Activated CD4-positive, alpha-beta T cell treated with anti-CD3 and anti-CD28 coated beads, Interleukin-2, Interleukin-4, amounts not matched to agents 100 ng/mL and 50 ng/mL, durations not matched to agents 16 hours and 8 hours (primary cell): Measurements from ENCODE around the gene RNASE8.

Source experiments
- DNase-seq: peaks from one replicate; pipeline ENCODE4 v3.0.0-alpha.2; 2020; ENCODE audit warnings: low spot score

RNASE8 gene

DNA sequence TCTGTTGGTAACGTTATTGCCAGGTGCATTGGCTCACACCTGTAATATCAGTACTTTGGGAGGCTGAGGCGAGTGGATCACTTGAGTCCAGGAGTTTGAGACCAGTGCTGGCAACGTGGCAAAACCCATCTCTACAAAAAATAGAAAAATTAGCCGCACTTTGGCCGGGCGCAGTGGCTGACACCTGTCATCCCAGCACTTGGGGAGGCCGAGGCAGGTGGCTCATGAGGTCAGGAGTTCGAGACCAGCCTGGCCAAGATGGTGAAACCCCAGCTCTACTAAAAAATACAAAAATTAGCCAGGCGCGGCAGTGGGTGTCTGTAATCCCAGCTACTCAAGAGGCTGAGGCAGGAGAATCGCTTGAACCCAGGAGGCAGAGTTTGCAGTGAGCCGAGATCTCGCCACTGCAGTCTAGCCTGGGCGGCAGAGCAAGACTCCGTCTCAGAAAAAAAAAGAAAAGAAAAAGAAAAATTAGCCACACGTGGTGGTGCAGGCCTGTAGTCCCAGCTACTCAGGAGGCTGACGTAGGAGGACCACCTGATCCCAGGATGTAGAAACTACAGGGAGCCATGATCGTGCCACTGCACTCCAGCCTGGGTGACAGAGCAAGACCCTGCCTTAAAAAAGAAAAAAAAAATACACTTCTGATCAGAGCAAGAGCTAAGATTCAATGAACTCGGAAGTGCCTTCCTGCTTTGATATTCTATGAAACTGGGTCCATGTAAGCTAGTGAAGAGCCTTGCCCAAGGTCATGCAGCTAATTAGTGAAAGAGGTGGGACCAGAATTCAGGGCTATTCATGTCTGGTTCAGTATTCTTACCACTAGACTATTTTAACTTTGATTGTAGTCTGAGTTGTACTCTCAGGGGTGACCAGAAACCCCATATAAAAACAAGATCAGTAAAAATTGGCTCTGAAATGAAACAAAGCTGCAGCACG is 4.2 kb upstream of the RNASE8 start:
- DNase-seq = no peak

DNA sequence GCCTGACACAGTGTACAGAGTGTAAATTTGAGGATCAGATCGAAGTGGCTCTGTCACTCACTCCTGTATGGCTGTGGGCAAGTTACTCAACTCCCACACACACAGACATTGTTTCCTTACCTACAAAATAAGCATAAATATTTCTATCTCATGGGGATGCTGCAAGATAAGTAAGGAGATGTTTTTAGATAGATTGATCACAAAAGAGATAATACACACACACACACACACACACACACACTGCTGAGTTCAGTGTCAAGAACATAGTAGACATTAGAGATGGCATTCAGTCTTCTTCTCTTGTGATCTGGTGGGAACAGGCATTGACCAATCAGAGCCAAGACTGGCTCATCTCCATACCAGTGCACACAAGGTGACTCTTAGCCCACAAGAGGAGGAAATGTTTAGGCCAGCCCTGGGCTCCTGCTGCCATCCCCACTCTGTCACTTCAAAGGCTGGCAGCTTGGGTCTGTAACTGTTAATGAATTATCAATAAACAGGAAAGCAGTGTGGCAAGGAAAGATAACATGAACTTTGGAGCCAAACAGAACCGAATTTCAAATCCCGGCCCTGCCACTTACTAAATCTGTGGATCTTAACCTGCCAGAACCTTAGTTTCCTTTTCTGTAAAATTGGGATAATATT is 3.4 kb upstream of the RNASE8 start:
- peak; percentile 13 for DNase-seq

DNA sequence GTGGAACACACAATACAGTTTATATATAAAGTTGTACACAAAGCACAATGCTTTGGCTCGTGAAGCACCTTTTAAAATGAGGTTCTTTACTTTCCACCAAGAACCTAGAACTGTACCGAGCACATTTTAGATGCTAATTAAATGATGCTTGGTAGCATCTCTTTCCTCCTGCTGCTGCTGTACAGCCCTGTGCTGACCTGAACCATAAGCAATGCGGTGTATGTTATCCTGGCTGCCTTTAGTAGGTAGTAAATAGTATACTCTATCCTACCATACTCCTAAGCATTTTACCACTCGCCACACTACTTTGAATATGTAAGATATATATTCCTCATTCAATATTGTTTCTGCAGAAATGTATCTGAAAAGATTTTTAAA is 2.9 kb upstream of the RNASE8 start:
- DNase-seq = no peak

DNA sequence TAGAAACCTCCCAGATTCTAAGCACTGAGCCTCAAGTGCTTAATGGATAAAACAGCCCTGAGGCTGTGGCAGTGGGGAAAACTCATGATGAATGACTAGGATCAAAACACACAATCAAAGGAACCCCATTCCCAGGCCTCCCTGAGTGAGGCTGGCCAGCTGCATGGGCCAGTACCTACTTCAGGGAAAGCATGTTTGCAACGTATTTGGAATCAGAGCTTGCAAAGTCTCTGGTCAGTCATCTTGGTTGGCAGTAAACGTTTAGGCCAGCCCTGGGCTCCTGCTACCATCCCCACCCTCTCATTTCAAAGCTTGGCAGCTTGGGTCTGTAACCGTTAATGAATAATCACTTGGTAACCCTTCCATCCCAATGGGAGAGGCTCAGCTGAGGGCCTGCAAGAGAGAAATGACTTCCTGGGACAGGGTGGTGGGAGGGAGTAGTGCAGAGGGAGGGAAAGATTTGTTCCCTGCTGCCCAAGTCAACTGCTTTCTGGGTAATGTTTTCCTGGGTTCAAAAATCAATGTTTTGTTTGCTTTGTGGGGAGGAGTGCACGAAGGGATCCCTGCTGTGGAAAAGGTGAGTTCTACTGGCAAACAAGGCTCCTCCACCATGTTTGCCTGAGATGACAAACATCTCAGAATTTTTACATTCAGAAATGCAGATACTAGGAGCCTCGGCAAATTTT is 2.0 kb upstream of the RNASE8 start:
- DNase-seq = no peak

DNA sequence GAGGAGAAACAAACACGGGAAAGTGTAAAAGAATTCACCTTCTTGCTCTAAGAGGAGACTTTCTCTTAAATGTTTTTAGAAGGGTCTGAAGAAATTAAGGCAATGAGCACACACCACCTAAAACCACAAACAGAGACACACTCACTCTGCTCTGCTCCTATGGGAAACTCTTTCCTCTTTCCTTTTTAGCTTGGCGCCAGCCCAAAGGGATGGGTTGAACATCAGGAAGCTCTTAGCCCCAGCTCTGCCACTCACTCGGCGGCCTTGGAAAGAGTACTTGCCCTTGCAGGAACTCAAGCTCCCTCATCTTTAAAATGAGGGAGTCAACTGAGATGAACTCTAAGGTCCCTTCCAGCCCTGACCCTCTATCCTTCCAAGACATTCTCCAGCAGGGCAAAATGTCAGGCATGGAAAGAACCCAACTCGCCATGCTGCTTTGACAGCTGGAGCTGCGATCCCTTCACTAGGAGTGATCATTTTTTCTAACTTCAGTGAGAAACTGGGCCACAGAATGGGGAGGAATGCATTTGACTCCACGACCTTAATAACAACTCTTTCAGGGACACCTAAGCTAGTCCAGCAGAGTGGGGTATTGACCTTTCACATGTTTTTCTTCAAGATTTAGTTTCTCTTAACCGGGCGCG is 980 bp upstream of the RNASE8 start:
- DNase-seq = no peak

DNA sequence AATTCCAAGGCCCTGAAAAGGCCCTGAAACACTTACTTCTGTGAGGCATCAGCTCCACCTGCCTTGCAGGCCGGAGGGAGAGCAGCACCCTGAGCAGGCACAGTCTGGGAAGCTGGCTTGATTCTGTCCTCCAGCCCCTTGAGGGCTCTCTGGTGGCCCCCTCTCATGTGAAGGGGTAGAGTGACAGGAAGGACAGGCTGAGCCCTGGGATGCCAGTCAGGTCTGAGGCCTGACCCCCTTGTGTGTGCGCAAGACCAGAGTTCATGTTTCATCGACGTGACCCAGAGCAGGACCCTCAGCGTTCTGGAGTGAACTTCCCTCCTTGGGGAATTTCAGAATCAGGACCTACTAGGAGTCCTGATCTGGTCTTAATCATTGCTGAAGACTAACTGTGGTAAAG is 1.3 kb downstream of the RNASE8 start:
- DNase-seq = no peak

DNA sequence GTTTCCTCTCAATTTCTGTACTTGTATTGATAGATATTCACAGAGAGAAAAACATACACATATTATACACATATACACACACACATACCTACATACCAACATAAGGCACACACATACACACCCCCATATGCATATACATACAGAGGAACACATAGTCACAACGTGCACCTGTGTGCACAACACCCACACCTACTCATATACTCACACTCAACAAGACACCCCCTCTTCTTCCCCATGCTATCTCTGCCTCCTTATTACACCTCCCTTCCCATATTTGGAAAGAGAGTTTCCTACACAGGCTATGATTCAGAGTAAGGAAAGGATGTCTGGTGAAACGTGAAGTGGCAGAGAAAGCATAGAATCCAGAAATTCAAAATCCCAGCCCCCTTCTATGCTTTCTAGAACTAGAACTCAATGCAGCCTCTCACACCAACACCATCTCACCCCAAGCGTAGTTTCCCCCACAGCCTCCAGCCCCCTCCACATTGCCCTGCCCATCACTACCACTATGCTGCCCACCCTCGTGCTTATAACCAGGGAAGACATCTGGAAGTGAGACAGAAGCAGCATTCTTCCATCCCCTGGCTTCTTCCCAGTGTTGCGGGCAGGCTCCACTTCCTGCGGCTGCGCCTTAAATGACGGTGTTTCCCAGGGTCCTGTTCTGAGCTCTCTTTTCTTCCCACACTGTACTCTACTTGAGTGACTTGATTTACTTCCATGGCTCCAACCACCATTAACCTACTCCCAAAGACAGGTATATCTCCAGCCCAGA is 2.4 kb downstream of the RNASE8 start:
- no peak for DNase-seq

DNA sequence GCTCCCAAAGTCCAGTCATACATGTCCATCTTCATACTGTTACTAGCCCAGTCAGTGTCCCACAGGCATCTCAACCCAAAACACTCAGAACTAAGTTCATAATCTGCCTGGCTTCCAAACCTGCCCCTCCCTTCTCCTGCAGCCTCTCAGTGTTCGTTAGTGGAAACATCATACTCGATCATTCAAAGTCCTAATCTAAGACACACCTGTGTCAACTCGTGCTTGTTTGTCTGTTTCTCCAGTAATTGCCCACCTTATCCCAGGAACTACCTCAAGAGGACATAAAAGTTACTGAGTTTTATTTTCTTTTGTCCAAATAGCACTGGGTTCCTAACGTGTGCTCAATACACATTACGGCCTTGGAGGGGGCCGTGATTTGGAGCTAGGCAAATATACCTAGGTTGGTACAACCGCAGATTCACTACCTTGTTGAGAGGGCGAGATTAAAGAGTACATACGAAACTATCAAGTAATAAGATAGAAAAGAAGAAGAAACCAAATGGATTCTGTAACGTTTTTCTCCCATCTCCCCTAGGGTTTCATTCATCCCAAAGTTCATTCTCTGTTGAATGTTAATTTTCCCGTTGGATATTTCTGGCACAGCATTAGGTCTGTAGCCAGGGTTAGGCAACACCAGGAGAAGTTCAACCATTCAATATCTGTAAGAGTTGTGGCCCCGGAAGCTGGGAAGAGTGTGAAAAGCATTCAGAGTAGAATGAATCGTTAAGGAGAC is 3.2 kb downstream of the RNASE8 start:
- no peak for DNase-seq

DNA sequence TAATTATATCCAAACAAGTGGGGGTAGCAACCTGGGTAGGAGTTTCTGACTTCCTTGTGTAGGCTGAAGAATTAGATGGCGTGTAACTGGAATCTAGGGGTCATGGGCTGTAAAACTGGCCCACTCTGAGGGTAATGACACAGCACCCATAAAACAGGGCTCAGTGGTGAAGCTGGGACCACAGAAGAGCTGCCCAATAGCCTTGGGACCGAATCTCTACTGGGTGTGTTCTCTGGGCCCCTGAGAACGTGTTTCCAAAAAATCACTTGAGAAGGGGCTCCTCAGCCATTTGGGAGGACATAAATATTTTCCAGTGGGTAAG is 3.7 kb downstream of the RNASE8 start:
- DNase-seq = no peak

DNA sequence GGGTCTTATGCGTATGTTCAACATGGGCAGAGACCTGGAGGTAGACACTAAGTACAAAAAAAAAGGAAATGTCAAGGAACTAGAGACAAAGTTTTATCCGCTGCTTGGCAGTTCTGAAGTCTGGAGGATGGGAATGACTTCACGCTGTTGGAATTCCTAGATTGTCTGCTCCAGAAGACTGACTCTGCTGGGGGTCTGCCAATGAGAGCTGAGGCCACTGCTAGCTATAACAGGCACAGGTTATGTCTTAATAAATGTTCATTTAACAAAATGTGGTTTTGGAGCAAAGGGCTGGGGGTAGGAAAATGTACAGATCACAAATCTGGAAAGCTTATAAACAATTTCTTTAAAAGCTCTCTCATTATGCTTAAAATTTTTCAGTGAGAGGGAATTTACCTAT is 5.9 kb downstream of the RNASE8 start:
- no peak for DNase-seq

DNA sequence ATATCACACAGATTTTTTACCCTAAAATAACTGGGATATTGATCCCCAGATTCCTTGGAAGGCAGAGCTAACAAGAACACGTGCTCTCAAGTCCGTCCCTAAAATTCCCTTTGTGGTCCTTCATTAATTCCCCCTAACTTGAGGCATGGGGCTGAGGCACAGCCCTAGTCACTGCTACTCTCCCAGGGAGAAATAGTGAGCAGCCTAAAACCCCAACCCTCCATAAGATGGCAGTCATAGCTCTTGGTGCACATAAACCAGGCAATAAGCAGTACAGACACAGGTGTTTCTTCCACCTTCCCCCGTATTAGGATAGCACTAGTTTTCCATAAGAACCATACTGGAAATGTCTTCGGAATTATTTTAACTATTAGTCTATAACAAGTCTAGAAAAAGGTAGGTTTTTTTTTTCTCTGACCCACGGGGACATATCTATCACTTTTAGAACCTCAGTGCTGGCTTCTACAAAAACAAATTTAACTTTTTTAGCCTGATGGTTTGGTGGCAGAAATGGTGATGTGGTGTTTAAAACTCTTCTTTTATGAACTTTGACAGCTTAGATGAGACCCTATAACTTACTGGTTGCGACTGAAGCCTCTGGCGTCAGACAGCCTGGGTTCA is 9.4 kb downstream of the RNASE8 start:
- no peak for DNase-seq

DNA sequence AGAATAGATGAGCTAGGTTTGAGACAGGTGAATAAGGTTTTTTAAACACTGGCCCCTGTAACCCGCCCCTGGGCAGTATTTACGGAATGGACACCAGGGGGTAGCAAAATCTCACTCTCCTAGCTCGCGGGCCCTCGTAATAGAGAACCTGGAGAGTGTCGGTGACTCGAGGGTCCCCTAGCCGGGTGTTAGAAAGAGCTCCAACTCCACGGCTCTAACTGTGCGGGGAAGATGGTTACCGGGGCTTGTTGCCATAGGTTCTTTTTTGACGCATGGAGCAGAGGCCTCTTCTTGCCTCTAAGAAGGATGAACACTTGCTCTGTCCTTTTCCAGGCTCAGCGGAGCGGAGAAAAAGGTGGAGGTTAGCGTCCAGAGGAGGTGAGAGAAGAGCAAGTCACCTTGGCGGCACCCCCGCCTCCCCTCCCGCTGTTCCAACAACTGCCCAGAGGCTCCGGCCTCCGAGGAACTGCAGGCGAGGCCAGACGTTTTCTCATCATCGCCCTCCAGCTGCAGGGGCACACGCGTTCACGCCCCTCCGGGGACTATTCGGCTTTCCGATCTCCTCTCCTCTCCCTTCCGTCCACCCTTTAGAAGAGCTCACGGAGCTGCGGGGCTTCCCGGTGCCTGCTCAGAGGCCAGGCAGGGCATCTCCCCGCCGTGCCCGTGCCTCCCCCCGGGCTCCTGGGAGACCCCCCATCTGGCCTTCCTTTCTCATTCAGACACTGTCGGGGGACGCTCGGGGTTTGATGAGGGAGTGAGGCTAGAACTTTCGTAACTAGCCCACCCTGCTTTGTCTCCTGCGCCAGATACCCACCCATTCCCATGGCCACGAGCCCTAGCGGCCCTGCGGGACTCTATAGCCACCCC is 11.1 kb downstream of the RNASE8 start:
- peak; percentile 28 for DNase-seq

DNA sequence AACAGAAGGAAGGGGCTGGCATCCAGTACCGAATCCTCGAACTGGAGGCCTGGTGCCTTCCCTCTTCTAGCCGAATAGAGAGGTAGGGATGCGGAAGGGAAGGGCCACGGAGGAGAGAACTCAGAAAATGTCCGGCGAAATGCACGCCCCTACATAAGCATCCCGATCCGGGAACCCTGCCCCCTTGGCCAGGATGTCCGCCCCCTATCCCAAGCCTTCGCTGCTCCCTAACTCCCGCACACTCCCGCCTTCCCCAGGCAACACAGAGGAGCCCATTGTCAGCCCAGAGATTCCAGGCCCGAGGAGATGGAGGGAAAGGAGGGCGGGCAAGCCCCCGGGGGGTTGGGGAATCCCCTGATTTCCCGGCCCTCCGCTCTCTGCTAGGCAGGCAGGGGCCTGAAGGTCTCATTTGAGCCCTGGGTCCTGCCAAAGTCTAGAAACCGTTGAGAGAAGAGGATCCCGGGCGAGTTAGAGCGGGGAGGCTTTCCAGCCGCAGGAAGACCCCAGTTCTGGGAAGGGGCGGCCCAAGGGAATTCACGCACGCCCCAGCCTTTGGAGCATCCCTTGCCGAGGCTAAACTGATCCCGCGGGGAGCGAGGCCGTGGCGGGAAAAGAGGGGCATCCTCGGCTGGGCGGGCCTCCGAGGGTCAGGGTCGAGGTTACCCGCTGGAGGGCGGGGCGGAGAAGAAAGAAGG is 11.9 kb downstream of the RNASE8 start:
- DNase-seq = no peak

DNA sequence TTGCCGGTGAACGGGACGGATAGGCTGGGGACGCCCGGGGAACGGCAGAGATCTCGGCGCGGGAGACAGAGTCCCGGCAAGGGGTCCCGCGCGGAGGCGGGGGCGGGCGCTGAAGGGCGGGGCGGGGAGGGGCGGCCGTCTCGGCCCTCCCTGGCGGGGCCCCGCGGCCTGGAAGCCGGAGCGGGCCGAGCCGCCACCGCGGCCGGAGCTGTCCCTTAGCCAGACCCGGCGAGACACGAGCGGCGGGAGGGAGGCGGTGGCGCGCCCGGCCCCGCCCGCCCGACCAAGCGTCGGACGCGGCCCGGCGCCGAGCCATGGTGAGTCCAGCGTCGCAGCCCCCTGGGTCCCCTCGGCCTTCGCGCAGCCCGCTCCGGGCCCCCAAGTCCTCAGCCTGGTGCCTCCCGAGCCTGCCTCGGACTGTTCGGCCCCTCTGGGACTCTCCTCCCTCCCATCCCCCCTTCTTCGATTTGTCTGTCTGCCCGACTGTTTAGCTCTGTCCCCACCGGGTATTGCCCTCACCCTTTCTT is 12.5 kb downstream of the RNASE8 start, which contains the start of gene ARHGEF40:
Gene ARHGEF40, plus strand, starts transcription at position 222 of the 527 bp plus-strand sequence. Its CDS starts 93 bp downstream, at position 315.
- no peak for DNase-seq

DNA sequence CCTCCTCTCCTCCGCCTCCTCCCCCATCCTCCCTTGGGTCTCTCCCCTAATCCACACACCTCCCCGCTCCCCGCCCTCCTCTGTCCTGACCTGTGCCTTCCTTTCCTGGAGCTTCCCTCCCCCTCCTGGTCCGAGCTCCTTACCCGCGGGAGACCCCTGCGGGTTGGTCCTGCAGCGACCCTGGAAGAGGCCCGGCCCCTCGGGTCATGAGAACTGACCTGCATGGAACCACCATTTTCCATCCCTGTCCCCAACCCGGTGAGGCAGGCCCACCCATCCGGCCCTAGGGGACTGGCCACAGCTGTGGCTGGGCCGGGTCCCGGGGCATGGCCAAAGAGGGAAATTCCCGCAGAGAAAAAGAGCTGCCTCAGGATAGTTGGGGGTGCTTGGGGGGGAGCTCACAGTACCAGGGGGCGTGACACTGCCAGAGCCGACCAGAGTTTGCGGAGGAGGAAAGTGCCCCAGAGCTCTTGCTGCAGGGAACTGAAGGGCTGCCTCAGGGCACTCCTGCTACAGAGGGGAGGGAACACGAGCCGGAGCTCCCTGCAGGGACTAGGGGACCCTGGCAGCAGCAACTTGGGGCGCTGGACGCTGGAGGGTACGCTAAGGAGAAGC is 13.1 kb downstream of the RNASE8 start:
- DNase-seq = no peak

DNA sequence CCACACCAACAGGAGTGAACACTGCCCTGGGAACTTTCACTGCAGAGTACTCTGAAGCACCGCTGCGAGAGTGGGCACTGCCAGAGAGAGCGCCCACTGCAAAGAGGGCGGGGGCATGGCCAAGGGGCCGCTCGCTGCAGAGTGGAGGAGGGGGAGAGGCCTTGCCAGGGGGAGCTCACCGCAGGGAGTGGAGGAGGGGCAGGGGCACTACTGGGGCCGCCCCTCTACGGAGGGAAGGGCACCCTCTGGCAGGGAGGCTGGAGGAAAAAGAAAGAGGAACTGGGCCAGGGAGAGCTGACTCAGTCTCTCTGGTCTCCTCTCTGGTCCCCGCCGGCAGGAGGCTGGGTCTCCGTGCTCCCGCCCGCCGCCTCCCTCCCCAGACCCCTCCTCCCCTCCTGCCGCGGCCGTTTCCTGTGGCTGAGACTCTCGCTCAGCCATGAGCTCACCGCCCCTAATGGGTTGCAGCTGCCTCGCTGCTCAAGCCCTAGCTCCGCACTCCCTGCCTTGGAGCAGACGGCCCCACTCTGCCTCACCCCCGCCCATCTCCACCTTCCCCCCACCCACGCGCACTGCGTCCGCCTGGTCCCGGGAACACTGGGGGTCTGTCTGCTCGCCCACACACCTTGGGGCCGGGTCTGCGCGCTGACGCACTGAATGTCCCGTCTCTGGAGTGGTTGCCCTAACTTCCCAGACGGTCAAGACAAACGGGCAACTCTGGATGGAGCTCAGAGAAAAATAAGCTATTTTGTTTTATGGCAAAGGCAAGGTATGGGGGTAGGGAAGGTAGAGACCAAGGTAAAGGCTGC is 13.8 kb downstream of the RNASE8 start:
- DNase-seq = peak; percentile 50

DNA sequence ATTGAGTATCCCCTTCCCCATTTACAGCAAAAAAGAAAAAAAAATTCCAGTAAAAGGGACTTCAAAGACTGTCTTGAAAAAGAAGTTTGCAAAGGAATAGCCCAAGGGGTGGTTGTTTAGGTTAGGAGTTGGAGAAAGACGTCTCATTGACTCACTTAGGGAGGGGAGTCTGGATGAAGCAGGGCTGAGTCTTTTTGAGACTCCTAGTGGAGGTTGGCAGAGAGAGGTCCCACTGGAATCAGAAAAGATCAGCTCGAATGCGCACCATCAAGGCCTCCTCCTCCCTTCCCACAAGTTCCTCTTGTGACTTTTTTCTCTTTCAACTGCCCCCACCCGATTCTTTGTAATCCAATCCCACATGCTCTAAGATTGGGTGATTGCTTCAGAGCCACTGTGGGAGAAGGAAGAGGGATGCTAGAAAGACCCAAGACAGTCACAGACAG is 14.4 kb downstream of the RNASE8 start:
- no peak for DNase-seq
